Aorta (tissue), 5 donors: ENCODE results near the gene NIPSNAP3A. TPM values are rescaled to one million over a fixed set of nuclear protein-coding genes. Genes with fewer than 3 reads are reported as not detected.
"Not testable (repeated sequence)": the region's sequence is repeated elsewhere in the genome, so short reads cannot be mapped to it uniquely, and the experiment has no call there.

ENCODE experiments used
- ATAC-seq: fragments of 200-7000 bp; cut with Tn5 transposase; one replicate; pipeline ENCODE4 v1.9.1; 2022; ENCODE audit warnings: moderate library complexity; ENCODE audit not compliant: low FRiP score
- DNase-seq, 2 donors: peaks; one replicate each; pipeline ENCODE4 v3.0.0-alpha.2; 2020
- H3K27ac ChIP-seq, 2 donors: one replicate each; pipeline ENCODE4 v1.5.1; 2013; ENCODE audit warnings: low read length in 2 of 2, mild to moderate bottlenecking in 2 of 2, moderate library complexity in 2 of 2, control low read depth in 1 of 2, inconsistent platforms in 1 of 2, low read depth in 1 of 2
- H3K27me3 ChIP-seq, 2 donors: one replicate each; pipeline ENCODE4 v1.6.1; 2013; ENCODE audit warnings: control low read depth in 1 of 2, low read length in 1 of 2, mild to moderate bottlenecking in 1 of 2, moderate library complexity in 1 of 2; ENCODE audit not compliant: insufficient read depth in 2 of 2, control insufficient read depth in 1 of 2
- H3K36me3 ChIP-seq, 2 donors: one replicate each; pipeline ENCODE4 v1.6.1; 2013; ENCODE audit warnings: control low read depth in 1 of 2, low read length in 1 of 2, mild to moderate bottlenecking in 1 of 2; ENCODE audit not compliant: insufficient read depth in 2 of 2, control insufficient read depth in 1 of 2
- H3K4me1 ChIP-seq, 2 donors: one replicate each; pipeline ENCODE4 v1.6.1; 2013; ENCODE audit warnings: low read length in 2 of 2, control low read depth in 1 of 2, mild to moderate bottlenecking in 1 of 2, moderate library complexity in 1 of 2; ENCODE audit not compliant: insufficient read depth in 2 of 2, control insufficient read depth in 1 of 2
- H3K4me3 ChIP-seq, 2 donors: one replicate each; pipeline ENCODE4 v1.5.1; 2013; ENCODE audit warnings: low read length in 2 of 2, control low read depth in 1 of 2, mild to moderate bottlenecking in 1 of 2
- H3K9me3 ChIP-seq: one replicate; pipeline ENCODE4 v1.6.1; 2013; ENCODE audit warnings: mild to moderate bottlenecking, low read length; ENCODE audit not compliant: control insufficient read depth
- WGBS, 2 donors: extraction: QIAGEN DNeasy Blood & Tissue Kit; methylation state at CpG; one replicate each; pipeline ENCODE4 v1.1.7; 2013; 5-methylcytosine and 5-hydroxymethylcytosine counted together
- intact Hi-C, 2 donors: fragments of 100-400 bp; cut with DNase I; formaldehyde crosslinking; loops; one replicate each; pipeline versions ENCODE4 v1.14.2 to v1.15.0; 2022
- long read RNA-seq, 2 donors: library from polyadenylated mRNA; unstranded; transcript quantifications; one replicate each; pipeline ENCODE4 v2.0.0, GENCODE V29; 2020 to 2021
- polyA plus RNA-seq, 2 donors: library from polyadenylated mRNA; stranded (reverse); fragments of 200-250 nt; gene quantifications; one replicate each; pipeline ENCODE4 v1.2.3, GENCODE V29; 2013
- total RNA-seq, 2 donors: library from RNA; stranded (reverse); fragmentation: NEBNext Ultra II Directional; extraction: Animal tissue kit (Norgen Biotek cat#: 25700); gene quantifications; one replicate each; pipeline ENCODE4 v1.2.1, GENCODE V29; 2021
- donor health status: healthy with polysubstance abuse.
- donor health status: Bipolar disorder and iron deficiency.
- donor health status: DM: no; HTN: no; CAD: no.
- donor health status: DM: no; HTN: no; CAD: no.
- donor health status: DM: yes; HTN: yes; CAD: no.

Gene NIPSNAP3A
- total RNA-seq (10 to 100 TPM; 24.2 to 28.7 TPM), polyA plus RNA-seq (10 to 100 TPM; 31.6 to 34.8 TPM)
- long read RNA-seq, donor 1, transcript NIPSNAP3A-201 (6 exons, 1,633 nt) = major isoform, 79 of 98 reads
- long read RNA-seq, donor 1, partial matches to known transcripts = 9 of 98 reads
- long read RNA-seq, donor 1, other reads (novel, unspliced or antisense) = 10 of 98 reads
- long read RNA-seq, donor 2, transcript NIPSNAP3A-201 (6 exons, 1,633 nt) = major isoform, 17 of 37 reads
- long read RNA-seq, donor 2, partial matches to known transcripts = 18 of 37 reads
- long read RNA-seq, donor 2, other reads (novel, unspliced or antisense) = 2 of 37 reads

GRCh38 chr9:104747565-104748358 lies at the start of gene NIPSNAP3A:
NIPSNAP3A (plus strand) TSS chr9:104747683; CDS start chr9:104747793, 110 bp downstream.
- H3K27me3 ChIP-seq = no peaks in the 10 kb centered on the region
- no peaks in the 10 kb centered on the region for H3K9me3 ChIP-seq
- DNase-seq = peak; percentile 92 to 94
- H3K4me3 ChIP-seq = peak within 1 kb of the TSS; percentile 69 to 98
- no peaks in the 10 kb centered on the region for H3K4me1 ChIP-seq
- peak within 1 kb of the TSS; percentile 77 to 92 for H3K27ac ChIP-seq
- no peaks in the 10 kb centered on the region for H3K36me3 ChIP-seq
- intact Hi-C loops = loop anchor here in 1 of 2 donors (5.0 to 10.0 kb wide), 2 partner anchors 363 to 655 kb away; partner anchors contain the start of gene SMC2
- WGBS, 2 donors = 0 to 1% methylated on average over 70 to 71 of the region's 71 CpGs
- peak; percentile 96 for ATAC-seq

GRCh38 chr9:104700306-104700705 lies 47.2 kb upstream of the NIPSNAP3A start:
- H3K27me3 ChIP-seq = no peaks in the 10 kb centered on the region
- H3K27ac ChIP-seq = no peak overlapping the region
- WGBS, 2 donors = 75 to 79% methylated on average over 3 of the region's 3 CpGs
- DNase-seq (no peak), ATAC-seq (no peak)
- no peaks in the 10 kb centered on the region for H3K4me1 ChIP-seq
- intact Hi-C loops = no loop called here
- H3K9me3 ChIP-seq = no peaks in the 10 kb centered on the region
- no peak overlapping the region for H3K4me3 ChIP-seq
- H3K36me3 ChIP-seq = no peaks in the 10 kb centered on the region

GRCh38 chr9:104708737-104709136 lies 38.7 kb upstream of the NIPSNAP3A start:
- H3K4me3 ChIP-seq, intact Hi-C loops, DNase-seq, H3K27ac ChIP-seq, H3K9me3 ChIP-seq, H3K27me3 ChIP-seq, ATAC-seq, H3K4me1 ChIP-seq, H3K36me3 ChIP-seq: not testable (repeated sequence)
- WGBS, 2 donors = 27 to 56% methylated on average over 1 of the region's 1 CpG

GRCh38 chr9:104711604-104712003 lies 35.9 kb upstream of the NIPSNAP3A start:
- DNase-seq = no peak
- intact Hi-C loops = no loop called here
- 72 to 73% methylated on average over 4 of the region's 4 CpGs for WGBS, 2 donors
- H3K27me3 ChIP-seq = no peaks in the 10 kb centered on the region
- no peaks in the 10 kb centered on the region for H3K36me3 ChIP-seq
- no peak overlapping the region for H3K27ac ChIP-seq
- no peaks in the 10 kb centered on the region for H3K9me3 ChIP-seq
- ATAC-seq = no peak
- H3K4me3 ChIP-seq = no peak overlapping the region
- H3K4me1 ChIP-seq = no peaks in the 10 kb centered on the region

GRCh38 chr9:104725014-104725413 lies 22.5 kb upstream of the NIPSNAP3A start:
- 90 to 92% methylated on average over 5 of the region's 5 CpGs for WGBS, 2 donors
- DNase-seq (no peak), ATAC-seq (no peak)
- intact Hi-C loops = no loop called here
- Histone ChIP-seq H3K27me3 (no peaks in the 10 kb centered on the region), H3K27ac (no peak overlapping the region), H3K4me1 (no peaks in the 10 kb centered on the region), H3K36me3 (no peaks in the 10 kb centered on the region), H3K4me3 (no peak overlapping the region), H3K9me3 (peaks cover 2% of the 10 kb centered on the region)

GRCh38 chr9:104738452-104738851 lies 9.0 kb upstream of the NIPSNAP3A start:
- intact Hi-C loops = loop anchor here in 1 of 2 donors (10.0 kb wide), 1 partner anchor 714 kb away; no protein-coding TSS in a partner anchor
- WGBS, 2 donors = 72 to 73% methylated on average over 3 of the region's 3 CpGs
- H3K36me3 ChIP-seq = no peaks in the 10 kb centered on the region
- no peaks in the 10 kb centered on the region for H3K27me3 ChIP-seq
- no peaks in the 10 kb centered on the region for H3K4me1 ChIP-seq
- DNase-seq = no peak
- H3K27ac ChIP-seq = no peak overlapping the region
- no peak for ATAC-seq
- H3K9me3 ChIP-seq = no peaks in the 10 kb centered on the region
- no peak overlapping the region for H3K4me3 ChIP-seq

- Histone ChIP-seq H3K4me1 (no peaks in the 10 kb centered on the region), H3K36me3 (no peaks in the 10 kb centered on the region), H3K27me3 (no peaks in the 10 kb centered on the region), H3K4me3 (no peak overlapping the region), H3K9me3 (no peaks in the 10 kb centered on the region), H3K27ac (no peak overlapping the region)
- intact Hi-C loops = loop anchor here in 1 of 2 donors (10.0 kb wide), 1 partner anchor 356 kb away; no protein-coding TSS in a partner anchor
- WGBS, 2 donors = 27% methylated on average over 1 of the region's 1 CpG
- no peak for ATAC-seq
- no peak for DNase-seq
Observed at GRCh38 chr9:104740621-104741020, 6.9 kb upstream of the NIPSNAP3A start.

- no peaks in the 10 kb centered on the region for H3K9me3 ChIP-seq
- no peaks in the 10 kb centered on the region for H3K4me1 ChIP-seq
- WGBS, 2 donors = 18 to 24% methylated on average over 7 of the region's 7 CpGs
- intact Hi-C loops = loop anchor here in 1 of 2 donors (10.0 kb wide), 1 partner anchor 359 kb away; no protein-coding TSS in a partner anchor
- no peak overlapping the region for H3K4me3 ChIP-seq
- H3K27me3 ChIP-seq = no peaks in the 10 kb centered on the region
- no peak for DNase-seq
- no peaks in the 10 kb centered on the region for H3K36me3 ChIP-seq
- ATAC-seq = no peak
- no peak overlapping the region for H3K27ac ChIP-seq
Observed at GRCh38 chr9:104743376-104743985, 4.0 kb upstream of the NIPSNAP3A start.
